HG02798 (cell line): ENCODE data around the gene RAB37.

ENCODE experiments used
- ATAC-seq: cut with Tn5 transposase; IDR thresholded peaks from one replicate; pipeline ENCODE4 v1.9.1; 2021; ENCODE audit warnings: mild to moderate bottlenecking; ENCODE audit not compliant: unreplicated experiment, poor library complexity

RAB37 gene

GRCh38 chr17:74775409-74776043, 38.5 kb downstream of the RAB37 start:
- ATAC-seq = no peak

- peak; percentile 84 for ATAC-seq
Observed at GRCh38 chr17:74776044-74776962, 39.2 kb downstream of the RAB37 start, which contains the start of gene NAT9. NAT9 (minus strand) TSS chr17:74776345; CDS start chr17:74775698, 647 bp downstream.

- no peak for ATAC-seq
Observed at GRCh38 chr17:74776990-74777389, 39.9 kb downstream of the RAB37 start.

GRCh38 chr17:74777901-74778515, 41.0 kb downstream of the RAB37 start:
- no peak for ATAC-seq

- no peak for ATAC-seq
Observed at GRCh38 chr17:74778960-74779359, 41.9 kb downstream of the RAB37 start.

- no peak for ATAC-seq
Observed at GRCh38 chr17:74779501-74779900, 42.4 kb downstream of the RAB37 start.

- ATAC-seq = peak; percentile 34
Observed at GRCh38 chr17:74779948-74780400, 42.9 kb downstream of the RAB37 start.

- no peak for ATAC-seq
Observed at GRCh38 chr17:74780443-74781238, 43.6 kb downstream of the RAB37 start.

GRCh38 chr17:74782571-74782970, 45.5 kb downstream of the RAB37 start:
- no peak for ATAC-seq

GRCh38 chr17:74784125-74784810, 47.2 kb downstream of the RAB37 start:
- ATAC-seq = no peak

GRCh38 chr17:74785096-74785980, 48.3 kb downstream of the RAB37 start:
- ATAC-seq = no peak

- ATAC-seq = no peak
Observed at GRCh38 chr17:74785981-74786360, 48.9 kb downstream of the RAB37 start.

GRCh38 chr17:74786431-74787055, 49.5 kb downstream of the RAB37 start:
- ATAC-seq = no peak

- no peak for ATAC-seq
Observed at GRCh38 chr17:74790161-74791058, 53.4 kb downstream of the RAB37 start.

GRCh38 chr17:74792586-74793105, 55.6 kb downstream of the RAB37 start:
- ATAC-seq = no peak

GRCh38 chr17:74795327-74796020, 58.4 kb downstream of the RAB37 start:
- no peak for ATAC-seq
